H1 (cell line): Measurements from ENCODE around the gene WASF3. TPM values are rescaled to one million over a fixed set of nuclear protein-coding genes. Genes with fewer than 3 reads are reported as not detected.

Experiments
- PHF8 ChIP-seq: fragments of 200-600 bp; sonication (generic); conservative IDR thresholded peaks from 2 replicates; pipeline ENCODE4 v1.7.1; 2012; ENCODE audit warnings: low read depth, mild to moderate bottlenecking, inconsistent platforms, low read length, moderate library complexity
- POLR2AphosphoS5 ChIP-seq: IDR thresholded peaks from 2 replicates; pipeline ENCODE4 v1.6.1; 2011; ENCODE audit warnings: low read depth, low read length
- RAD21 ChIP-seq, 2 experiments: IDR thresholded peaks in 1 of 2; conservative IDR thresholded peaks in 1 of 2; 2 replicates each; pipeline ENCODE4 v1.6.1; 2011; ENCODE audit warnings: low read depth in 2 of 2, low read length in 2 of 2, improper control_type of control experiment in 1 of 2, inconsistent platforms in 1 of 2, mild to moderate bottlenecking in 1 of 2, moderate library complexity in 1 of 2
- RFX5 ChIP-seq: IDR thresholded peaks from 2 replicates; pipeline ENCODE4 v1.6.1; 2011; ENCODE audit warnings: low read depth, low read length, improper control_type of control experiment, borderline replicate concordance
- RNF2 ChIP-seq: fragments of 200-900, 300-1000 bp; sonication (generic); IDR thresholded peaks from 2 replicates; pipeline ENCODE4 v1.7.1; 2016; ENCODE audit warnings: borderline replicate concordance, low read depth, mild to moderate bottlenecking, antibody characterized with exemption, low read length; ENCODE audit not compliant: poor library complexity, severe bottlenecking; ENCODE audit errors: missing control alignments
- SIN3A ChIP-seq, 2 experiments: IDR thresholded peaks in 1 of 2; conservative IDR thresholded peaks in 1 of 2; 2 replicates each; pipeline ENCODE4 v1.6.1; 2011 to 2012; ENCODE audit warnings: low read length in 2 of 2, improper control_type of control experiment in 1 of 2, low read depth in 1 of 2, mild to moderate bottlenecking in 1 of 2
- polyA plus RNA-seq, 7 experiments: library from polyadenylated mRNA; depleted of rRNA in 3 of 7; stranded (reverse) in 5 of 7; unstranded in 2 of 7; fragments of >200 nt in 5 of 7; fragments of 200-250 nt in 2 of 7; gene quantifications; 1 replicate in 5 of 7; 2 replicates in 1 of 7; 4 replicates in 1 of 7; pipeline versions ENCODE4 v1.2.1 to v1.2.3, GENCODE V29; 2011 to 2013; ENCODE audit warnings: missing spikeins in 2 of 7, mixed read lengths in 2 of 7
- total RNA-seq: library from RNA; stranded (reverse); fragmentation: NEBNext Ultra II Directional; extraction: Animal tissue kit (Norgen Biotek cat#: 25700); gene quantifications from 2 replicates; pipeline ENCODE4 v1.2.1, GENCODE V29; 2021

Gene WASF3
- total and polyA plus RNA-seq, 2 of the 8 experiments (the other 6 are each of a cell fraction or from before 2014, with no cell fraction given) = 18.7 to 39.8 TPM

DNA sequence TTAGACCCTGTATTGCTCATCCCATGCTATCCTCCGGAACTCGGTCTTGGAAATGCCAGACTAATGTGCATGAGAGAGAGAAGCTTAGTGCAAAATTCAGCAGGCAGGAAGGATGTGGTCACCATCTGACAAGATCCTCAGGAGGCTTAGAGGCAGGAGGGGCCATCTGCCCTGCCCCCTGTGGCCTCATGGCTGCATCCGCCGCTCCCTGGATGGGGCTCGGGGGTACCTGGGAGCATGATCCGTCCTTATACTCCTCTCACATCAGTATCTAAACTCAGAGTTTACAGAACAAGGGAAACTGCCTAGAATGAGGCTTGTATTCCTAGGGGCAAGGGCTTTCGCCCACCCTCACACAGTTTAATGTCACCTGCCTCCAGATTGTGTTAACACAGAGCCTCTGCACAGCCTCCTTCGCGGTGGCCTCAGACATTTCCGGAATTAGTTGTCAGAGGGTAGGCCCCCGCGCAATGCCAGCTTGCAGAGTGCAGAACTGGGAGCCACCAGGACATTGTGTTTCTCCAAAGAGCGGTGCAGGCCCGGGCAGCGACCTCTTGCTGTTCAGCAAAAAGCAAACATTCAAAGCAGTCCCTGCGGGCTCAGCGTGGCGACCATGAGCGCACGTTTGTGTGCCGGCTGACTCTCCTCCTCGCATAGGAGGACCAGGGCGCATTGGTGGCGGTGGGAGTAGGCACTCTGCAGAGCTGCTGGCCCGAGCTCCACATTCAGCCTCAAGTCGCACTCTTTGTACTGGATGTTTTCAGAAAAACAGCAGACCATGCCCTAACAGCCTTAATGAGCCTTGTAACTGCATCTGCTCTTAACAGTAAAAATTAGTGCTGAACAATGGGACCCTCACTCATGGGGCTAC, 164.0 kb downstream of the WASF3 start (continued):
- no peak for TF ChIP-seq PHF8
- TF ChIP-seq POLR2AphosphoS5 = no peak
- no peak for TF ChIP-seq RNF2
- no peak for TF ChIP-seq RFX5
- TF ChIP-seq SIN3A (conservative IDR thresholded peaks at IDR 0.05 in 1 of 2, IDR thresholded peaks at IDR 0.05 in 1 of 2; ENCODE audit: low read depth in 1 of 2, low read length in 2 of 2) = no peak
- TF ChIP-seq RAD21 (IDR thresholded peaks at IDR 0.05 in 1 of 2, conservative IDR thresholded peaks at IDR 0.05 in 1 of 2; ENCODE audit: low read depth in 2 of 2, low read length in 2 of 2) = no peak
